GM18867 (cell line): ENCODE measurements around the gene GBP7.

ENCODE experiments used
- ATAC-seq: cut with Tn5 transposase; IDR thresholded peaks from one replicate; pipeline ENCODE4 v1.9.1; 2021; ENCODE audit warnings: mild to moderate bottlenecking, moderate library complexity; ENCODE audit not compliant: unreplicated experiment

The GBP7 gene

GRCh38 chr1:89121641-89122040 is 54.2 kb downstream of the GBP7 start:
- ATAC-seq, result no peak

- no peak for ATAC-seq
These were observed 61.1 kb downstream of the GBP7 start for GRCh38 chr1:89114662-89115061.

DNA sequence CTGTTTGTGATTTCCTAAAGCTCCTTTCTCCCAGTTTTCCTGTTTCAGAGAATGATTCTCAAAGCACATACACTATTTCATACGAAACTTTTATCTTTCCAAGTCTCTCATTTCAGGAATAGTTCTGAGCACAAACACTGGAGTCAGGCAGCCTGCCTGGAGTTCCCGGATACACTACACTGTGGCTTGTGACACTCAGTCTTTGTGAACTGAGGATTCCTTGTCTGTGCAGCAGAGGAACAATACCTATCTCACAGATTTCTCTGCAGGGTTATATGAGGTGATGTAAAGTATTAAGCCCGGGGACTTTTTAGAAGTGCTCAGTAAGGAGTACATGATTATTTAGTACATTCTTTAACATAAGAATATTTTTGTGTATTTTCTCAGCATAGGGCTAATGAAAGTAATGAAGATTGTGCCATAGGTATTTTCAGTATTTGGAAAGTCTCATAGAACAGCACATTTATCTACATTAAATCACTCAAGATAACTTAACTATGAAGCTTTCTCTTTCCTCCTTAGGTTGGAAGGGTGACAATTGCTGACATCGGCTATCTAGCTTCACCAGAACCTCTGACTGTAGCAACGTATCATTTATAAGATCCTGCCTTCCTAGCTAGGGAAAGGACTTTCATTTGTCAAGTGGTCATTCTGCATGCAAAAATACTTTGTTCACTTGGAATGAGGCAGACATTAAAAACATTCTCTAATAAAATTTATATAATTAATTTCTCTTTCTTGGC is 62.8 kb downstream of the GBP7 start:
- no peak for ATAC-seq

DNA sequence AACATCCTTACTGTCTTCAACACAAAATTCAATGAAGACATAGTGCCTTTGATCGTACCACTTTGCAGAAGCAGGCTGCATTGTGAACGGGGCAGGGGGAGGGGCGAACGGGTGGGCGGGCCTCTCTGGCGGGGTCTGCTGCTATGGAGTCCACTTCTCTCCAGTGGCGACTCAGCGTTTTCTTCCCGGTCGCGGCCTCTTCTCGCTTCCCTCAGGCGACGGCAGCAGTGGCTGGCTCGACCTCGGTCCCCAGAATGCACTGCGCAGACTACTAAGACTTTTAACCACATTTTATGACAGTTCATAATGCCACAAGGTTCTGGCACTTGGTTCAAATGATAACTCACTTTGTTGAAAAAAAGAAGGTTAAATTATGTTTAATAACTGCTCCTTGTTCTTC is 71.1 kb downstream of the GBP7 start:
- ATAC-seq, result no peak

DNA sequence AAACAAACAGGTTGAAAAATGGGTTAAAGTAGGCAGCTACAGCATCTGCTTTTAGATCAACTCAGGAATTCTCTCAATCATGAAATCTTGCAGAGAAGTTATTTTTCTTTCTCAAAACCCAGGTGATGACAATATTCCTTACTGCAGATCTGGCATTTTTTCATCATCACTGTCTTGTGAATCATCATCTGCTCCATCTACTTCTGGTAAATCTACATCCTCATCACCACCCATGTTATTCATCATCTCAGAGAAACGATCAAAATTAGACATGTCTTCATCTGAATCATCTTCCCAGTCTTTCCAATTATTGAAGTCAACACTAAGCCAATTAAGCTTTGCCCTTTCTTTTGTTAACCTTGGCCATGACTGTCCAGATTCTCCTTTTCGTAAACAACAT is 71.7 kb downstream of the GBP7 start:
- ATAC-seq, result no peak

GRCh38 chr1:89102021-89102420 is 73.8 kb downstream of the GBP7 start:
- ATAC-seq, result no peak

DNA sequence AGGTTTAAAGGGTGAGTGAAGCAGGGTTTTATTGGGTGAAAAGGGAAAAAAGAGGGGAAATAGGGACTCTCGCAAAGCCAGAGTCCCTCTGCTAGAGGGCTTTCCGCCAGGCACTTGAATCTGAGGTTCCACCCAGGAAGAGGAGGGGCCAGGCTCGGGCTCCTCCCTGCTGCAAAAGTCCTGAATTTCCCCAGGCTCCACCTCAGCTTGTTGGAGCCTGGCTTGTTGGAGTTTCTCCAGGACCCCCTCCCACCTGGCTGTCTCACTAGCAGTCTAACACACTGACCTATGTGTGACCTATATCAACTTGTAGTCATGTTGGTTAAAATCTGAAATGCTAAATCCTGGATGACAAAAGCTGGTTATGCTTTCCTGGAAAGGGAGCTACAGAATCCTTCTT is 75.4 kb downstream of the GBP7 start:
- no peak for ATAC-seq

DNA sequence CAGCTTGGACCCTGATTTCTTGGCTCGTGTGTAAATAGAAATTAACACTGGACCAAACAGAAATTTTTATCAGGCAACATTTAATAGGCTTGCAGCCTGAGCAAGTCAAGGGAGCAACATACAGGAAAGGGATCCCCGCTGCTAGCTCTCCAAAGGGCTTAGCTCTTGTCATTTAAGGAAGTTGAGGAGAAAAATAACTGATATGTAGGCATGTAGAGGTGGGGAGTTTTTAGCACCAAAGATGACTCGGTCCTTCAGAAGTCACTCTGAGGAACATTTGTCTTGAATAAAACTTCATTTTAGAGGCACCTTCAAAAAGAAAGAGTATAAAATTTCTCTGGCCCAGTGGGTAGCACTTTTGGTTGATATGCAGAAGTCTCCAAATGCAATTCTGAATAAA is 76.9 kb downstream of the GBP7 start:
- no peak for ATAC-seq

GRCh38 chr1:89095737-89096136 is 80.1 kb downstream of the GBP7 start:
- ATAC-seq, result no peak

DNA sequence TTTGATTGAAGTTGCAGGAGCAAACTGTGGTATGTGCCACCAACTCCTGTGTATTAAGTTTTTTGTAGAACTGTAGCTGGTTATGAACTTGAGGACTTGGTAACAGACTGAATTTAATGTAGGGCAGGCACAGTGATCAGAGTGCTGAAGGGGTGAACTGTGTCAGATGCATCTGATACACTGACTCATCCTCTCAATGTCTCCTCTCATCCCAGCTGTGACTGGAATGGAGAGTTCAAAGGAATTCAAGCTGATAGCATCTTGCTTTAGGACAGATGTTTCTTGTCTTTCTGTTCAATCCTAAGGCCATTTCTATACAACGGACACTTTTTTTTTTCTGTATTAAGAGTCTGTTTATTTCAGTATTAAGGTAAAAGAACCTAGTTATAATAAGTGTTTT is 85.8 kb downstream of the GBP7 start:
- no peak for ATAC-seq

- ATAC-seq, result no peak
These were observed 87.2 kb downstream of the GBP7 start for GRCh38 chr1:89088572-89088971.

DNA sequence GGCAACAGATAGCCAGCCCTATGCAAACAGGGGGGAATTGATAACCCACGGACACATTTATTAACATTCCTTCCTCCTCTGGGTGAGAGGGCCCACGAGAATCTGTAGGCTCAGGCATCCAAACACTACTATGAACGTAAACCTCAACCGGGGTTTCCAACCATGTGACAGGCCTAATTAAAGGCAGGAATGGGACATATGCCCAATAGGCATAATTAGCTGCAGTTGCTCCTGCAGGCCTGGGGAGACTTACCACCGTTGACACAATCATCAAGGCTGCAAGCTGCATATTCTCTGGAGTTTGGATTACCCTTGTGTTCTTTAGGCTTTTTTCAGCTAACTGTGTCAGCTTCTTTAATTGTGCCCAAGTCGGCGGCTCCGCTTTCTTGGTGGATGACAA is 88.6 kb downstream of the GBP7 start:
- ATAC-seq, result no peak

GRCh38 chr1:89085781-89086180 is 90.0 kb downstream of the GBP7 start:
- ATAC-seq, result peak; percentile 67
